Measurements from ENCODE around the gene PAX8.
A peak's percentile ranks its signal among the peaks of the same experiment; 100 is the strongest.

The PAX8 gene

GRCh38 chr2:113264713-113265403, 13.9 kb downstream of the PAX8 start:
- no peak for DNase-seq (ENCODE audit: low spot score)

- DNase-seq (ENCODE audit: low spot score) = no peak
Measured at GRCh38 chr2:113263546-113263945, 15.2 kb downstream of the PAX8 start.

GRCh38 chr2:113260991-113261390, 17.7 kb downstream of the PAX8 start:
- DNase-seq (ENCODE audit: low spot score) = no peak

- DNase-seq (ENCODE audit: low spot score) = no peak
Measured at GRCh38 chr2:113258471-113259147, 20.1 kb downstream of the PAX8 start.

GRCh38 chr2:113257516-113258264, 21.0 kb downstream of the PAX8 start:
- no peak for DNase-seq (ENCODE audit: low spot score)

GRCh38 chr2:113255140-113256070, 23.3 kb downstream of the PAX8 start:
- DNase-seq (ENCODE audit: low spot score) = no peak

GRCh38 chr2:113253453-113253852, 25.3 kb downstream of the PAX8 start:
- no peak for DNase-seq (ENCODE audit: low spot score)

- DNase-seq (ENCODE audit: low spot score) = no peak
Measured at GRCh38 chr2:113252047-113252590, 26.6 kb downstream of the PAX8 start.

GRCh38 chr2:113251118-113251517, 27.6 kb downstream of the PAX8 start:
- DNase-seq (ENCODE audit: low spot score) = peak; percentile 58

- DNase-seq (ENCODE audit: low spot score) = peak; percentile 82
Measured at GRCh38 chr2:113248997-113249770, 29.5 kb downstream of the PAX8 start.

- no peak for DNase-seq (ENCODE audit: low spot score)
Measured at GRCh38 chr2:113246606-113247005, 32.1 kb downstream of the PAX8 start.

GRCh38 chr2:113245276-113245711, 33.4 kb downstream of the PAX8 start:
- no peak for DNase-seq (ENCODE audit: low spot score)

- DNase-seq (ENCODE audit: low spot score) = no peak
Measured at GRCh38 chr2:113242327-113242726, 36.4 kb downstream of the PAX8 start.

GRCh38 chr2:113240915-113241911, 37.5 kb downstream of the PAX8 start:
- peak; percentile 91 for DNase-seq (ENCODE audit: low spot score)

- DNase-seq (ENCODE audit: low spot score) = peak; percentile 81
Measured at GRCh38 chr2:113240150-113240914, 38.4 kb downstream of the PAX8 start.

GRCh38 chr2:113238871-113239839, 39.6 kb downstream of the PAX8 start:
- no peak for DNase-seq (ENCODE audit: low spot score)

- DNase-seq (ENCODE audit: low spot score) = no peak
Measured at GRCh38 chr2:113237604-113238160, 41.0 kb downstream of the PAX8 start.
